GM12872 (cell line): ENCODE data around the gene C4BPA.

Source experiments
- CTCF ChIP-seq: IDR thresholded peaks from 3 replicates; pipeline ENCODE4 v1.5.1; 2011; ENCODE audit warnings: low read depth, mild to moderate bottlenecking, low read length, moderate library complexity; ENCODE audit not compliant: insufficient read depth

Gene C4BPA

GRCh38 chr1:207151920-207152319 is 47.9 kb downstream of the C4BPA start:
- TF ChIP-seq CTCF: no peak

GRCh38 chr1:207152792-207153468 is 48.9 kb downstream of the C4BPA start:
- no peak for TF ChIP-seq CTCF

GRCh38 chr1:207155028-207155427 is 51.0 kb downstream of the C4BPA start:
- no peak for TF ChIP-seq CTCF

GRCh38 chr1:207156095-207156494 is 52.1 kb downstream of the C4BPA start:
- TF ChIP-seq CTCF: no peak

GRCh38 chr1:207156826-207157225 is 52.8 kb downstream of the C4BPA start:
- TF ChIP-seq CTCF: no peak

GRCh38 chr1:207164086-207164485 is 60.1 kb downstream of the C4BPA start:
- no peak for TF ChIP-seq CTCF

- no peak for TF ChIP-seq CTCF
These were observed 68.3 kb downstream of the C4BPA start for GRCh38 chr1:207172321-207172720.
